SK-N-SH (cell line): ENCODE measurements around the gene DUOXA2. TPM values are rescaled to one million over a fixed set of nuclear protein-coding genes. Genes with fewer than 3 reads are reported as not detected.

Experiments
- CTCF ChIA-PET: fragments of 300-600, 350-600 bp; formaldehyde crosslinking; extraction: SDS; loops from one replicate; lab custom pipeline; 2021; lab: Yijun Ruan, JAX
- POLR2A ChIA-PET: fragments of 350-600 bp; sonication (Branson Sonifier 250); formaldehyde crosslinking; extraction: SDS; loops from one replicate; lab custom pipeline; 2020; ENCODE audit warnings: antibody characterized with exemption, inconsistent platforms; lab: Yijun Ruan, JAX
- DNase-seq: peaks from one replicate; pipeline ENCODE4 v3.0.0; 2012
- H2AFZ ChIP-seq: fragments of 200-600 bp; sonication (generic); 2 replicates; pipeline ENCODE4 v1.8.1; 2016; ENCODE audit warnings: antibody characterized with exemption, mild to moderate bottlenecking, low read depth
- H3F3A ChIP-seq: fragments of 200-600 bp; sonication (generic); replicated peaks from 2 replicates; pipeline ENCODE3; 2016; ENCODE audit warnings: antibody characterized with exemption, mild to moderate bottlenecking; ENCODE audit not compliant: insufficient read depth
- H3K27ac ChIP-seq, 2 experiments: fragments of 200-500 bp in 1 of 2; fragments of 200-600 bp in 1 of 2; sonication (Bioruptor generic) in 1 of 2; sonication (generic), shearing (Covaris generic) in 1 of 2; 2 replicates each; pipeline versions ENCODE4 v1.5.1 to v1.6.1; 2014 to 2016; ENCODE audit warnings: low read depth in 2 of 2, inconsistent platforms in 1 of 2, low read length in 1 of 2, mild to moderate bottlenecking in 1 of 2, mixed read lengths in 1 of 2
- H3K27me3 ChIP-seq: fragments of 200-600 bp; sonication (generic), shearing (Covaris generic); 2 replicates; pipeline ENCODE4 v1.6.1; 2016; ENCODE audit warnings: mixed run types; ENCODE audit not compliant: insufficient read depth
- H3K36me3 ChIP-seq, 2 experiments: fragments of 200-500 bp in 1 of 2; fragments of 200-600 bp in 1 of 2; sonication (Bioruptor generic) in 1 of 2; sonication (generic) in 1 of 2; replicated peaks in 1 of 2; 2 replicates each; pipeline versions ENCODE3 to v1.5.1; 2014 to 2016; ENCODE audit warnings: low read length in 1 of 2, mild to moderate bottlenecking in 1 of 2; ENCODE audit not compliant: insufficient read depth in 2 of 2, control insufficient read depth in 1 of 2
- H3K4me1 ChIP-seq, 2 experiments: fragments of 200-500 bp in 1 of 2; fragments of 200-600 bp in 1 of 2; sonication (Bioruptor generic) in 1 of 2; sonication (generic), shearing (Covaris generic) in 1 of 2; 2 replicates each; pipeline versions ENCODE4 v1.5.1 to v1.6.1; 2014 to 2016; ENCODE audit warnings: low read depth in 1 of 2, low read length in 1 of 2, mixed run types in 1 of 2; ENCODE audit not compliant: insufficient read depth in 2 of 2, control insufficient read depth in 1 of 2
- H3K4me2 ChIP-seq: fragments of 200-600 bp; sonication (generic), shearing (Covaris generic); 2 replicates; pipeline ENCODE4 v1.6.1; 2017; ENCODE audit warnings: mixed run types
- H3K4me3 ChIP-seq, 2 experiments: fragments of 200-500 bp in 1 of 2; fragments of 200-600 bp in 1 of 2; sonication (Bioruptor generic) in 1 of 2; sonication (generic), shearing (Covaris generic) in 1 of 2; 2 replicates each; pipeline versions ENCODE4 v1.5.1 to v1.8.1; 2014 to 2016; ENCODE audit warnings: low read depth in 2 of 2, inconsistent platforms in 1 of 2, low read length in 1 of 2, mild to moderate bottlenecking in 1 of 2, mixed read lengths in 1 of 2, moderate library complexity in 1 of 2
- H3K79me2 ChIP-seq: fragments of 200-600 bp; sonication (generic); 2 replicates; pipeline ENCODE4 v1.8.1; 2017; ENCODE audit warnings: mild to moderate bottlenecking; ENCODE audit not compliant: insufficient read depth
- H3K9ac ChIP-seq: fragments of 200-600 bp; sonication (generic); 2 replicates; pipeline ENCODE4 v1.6.1; 2017; ENCODE audit warnings: mixed run types
- H3K9me2 ChIP-seq: fragments of 200-600 bp; sonication (generic); 2 replicates; pipeline ENCODE4 v1.6.1; 2017; ENCODE audit warnings: mixed run types
- H3K9me3 ChIP-seq: fragments of 200-600 bp; sonication (generic); 2 replicates; pipeline ENCODE4 v1.6.1; 2017; ENCODE audit warnings: mixed run types, mild to moderate bottlenecking, moderate library complexity
- H4K20me1 ChIP-seq: fragments of 200-600 bp; sonication (generic); 2 replicates; pipeline ENCODE4 v1.6.1; 2017; ENCODE audit warnings: mild to moderate bottlenecking, mixed run types; ENCODE audit not compliant: insufficient read depth
- EP300 ChIP-seq, 2 experiments: IDR thresholded peaks; 2 replicates each; pipeline versions ENCODE4 v1.4.0 to v1.6.1; 2012; ENCODE audit warnings: borderline replicate concordance in 1 of 2, low read depth in 1 of 2, low read length in 1 of 2
- EZH2phosphoT487 ChIP-seq: fragments of 200-600 bp; sonication (generic); IDR thresholded peaks from 2 replicates; pipeline ENCODE4 v1.6.1; 2017; ENCODE audit warnings: low read depth, mixed run types, mild to moderate bottlenecking, antibody characterized with exemption, moderate library complexity, borderline replicate concordance
- FOSL2 ChIP-seq: IDR thresholded peaks from 2 replicates; pipeline ENCODE4 v1.4.0; 2012; ENCODE audit warnings: low read depth, mild to moderate bottlenecking, moderate library complexity, borderline replicate concordance
- GABPA ChIP-seq: IDR thresholded peaks from 2 replicates; pipeline ENCODE4 v1.4.0; 2012; ENCODE audit warnings: low read depth, mild to moderate bottlenecking
- GATA2 ChIP-seq: sonication (generic); formaldehyde crosslinking; IDR thresholded peaks from 2 replicates; pipeline ENCODE4 v1.5.0; 2020; ENCODE audit warnings: mild to moderate bottlenecking, missing genetic modification reagents
- IRF3 ChIP-seq: fragments of 150-350 bp; IDR thresholded peaks from 2 replicates; pipeline ENCODE4 v1.6.1; 2016; ENCODE audit warnings: mild to moderate bottlenecking, low read depth, low read length
- MEF2A ChIP-seq: IDR thresholded peaks from 2 replicates; pipeline ENCODE4 v1.4.0; 2012; ENCODE audit warnings: low read depth, borderline replicate concordance
- PBX3 ChIP-seq: IDR thresholded peaks from 2 replicates; pipeline ENCODE4; 2012
- RAD21 ChIP-seq: IDR thresholded peaks from 2 replicates; pipeline ENCODE4 v1.6.1; 2012; ENCODE audit warnings: mild to moderate bottlenecking, low read length
- RCOR1 ChIP-seq: fragments of 150-350 bp; IDR thresholded peaks from 2 replicates; pipeline ENCODE4 v1.6.1; 2017; ENCODE audit warnings: antibody characterized with exemption, low read length
- REST ChIP-seq: IDR thresholded peaks from 2 replicates; pipeline ENCODE4 v1.6.1; 2012; ENCODE audit warnings: mild to moderate bottlenecking, low read depth, low read length, moderate library complexity
- RXRA ChIP-seq: IDR thresholded peaks from 2 replicates; pipeline ENCODE4 v1.4.0; 2012; ENCODE audit warnings: low read depth, mild to moderate bottlenecking, borderline replicate concordance
- SIN3A ChIP-seq: IDR thresholded peaks from 2 replicates; pipeline ENCODE4 v1.6.1; 2012; ENCODE audit warnings: low read depth, mild to moderate bottlenecking, low read length, moderate library complexity, borderline replicate concordance
- TAF1 ChIP-seq: IDR thresholded peaks from 2 replicates; pipeline ENCODE4 v1.6.1; 2012; ENCODE audit warnings: low read depth, mild to moderate bottlenecking, low read length, moderate library complexity, borderline replicate concordance
- TCF12 ChIP-seq: IDR thresholded peaks from 2 replicates; pipeline ENCODE4 v1.4.0; 2012
- USF1 ChIP-seq: IDR thresholded peaks from 2 replicates; pipeline ENCODE4 v1.4.0; 2012; ENCODE audit warnings: low read depth, borderline replicate concordance
- YY1 ChIP-seq: IDR thresholded peaks from 2 replicates; pipeline ENCODE4 v1.4.0; 2012; ENCODE audit warnings: low read depth, mild to moderate bottlenecking
- ZBTB33 ChIP-seq: IDR thresholded peaks from 2 replicates; pipeline ENCODE4 v1.4.0; 2012; ENCODE audit warnings: low read depth, borderline replicate concordance
- WGBS: methylation state at CpG from one replicate; pipeline ENCODE4 v1.1.6; 2017; ENCODE audit warnings: low lambda C conversion rate; 5-methylcytosine and 5-hydroxymethylcytosine counted together
- polyA plus RNA-seq, 3 experiments: library from polyadenylated mRNA; depleted of rRNA; stranded (reverse); fragments of >200 nt; gene quantifications; 2 replicates each; pipeline ENCODE4 v1.2.3, GENCODE V29; 2012

The DUOXA2 gene
- polyA plus RNA-seq, 1 of the 3 experiments (the other 2 are of a cell fraction): not detected

- no peaks in the 10 kb centered on the region for H3K9me3 ChIP-seq
- no peak overlapping the region for H3K27ac ChIP-seq
- ChIA-PET POLR2A (no interaction called here), CTCF (interaction anchor here (0.6 to 6.0 kb wide), 7 partner anchors 9 to 327 kb away, joined by 3 to 52 read pairs (median 5); partner anchors contain the start of genes DUOX2 and DUOXA2)
- TF ChIP-seq RXRA (no peak), IRF3 (no peak), EZH2phosphoT487 (no peak), FOSL2 (no peak), ZBTB33 (no peak)
- H3K4me1 ChIP-seq: peaks cover 0 to 15% of the 10 kb centered on the region in 2 experiments; a peak in 1 of 4 replicates
- no peak overlapping the region for H3K4me3 ChIP-seq
- H3K9me2 ChIP-seq: no peaks in the 10 kb centered on the region
- 88% methylated on average over 7 of the region's 7 CpGs for WGBS
- H4K20me1 ChIP-seq: no peaks in the 10 kb centered on the region
- H2AFZ ChIP-seq: no peak overlapping the region
- DNase-seq: no peak
- no peaks in the 10 kb centered on the region; the same call in 1 of the 2 replicates for H3K27me3 ChIP-seq
- H3F3A ChIP-seq: no peaks in the 10 kb centered on the region
- H3K9ac ChIP-seq: no peak overlapping the region
- no peak overlapping the region for H3K4me2 ChIP-seq
- H3K36me3 ChIP-seq: no peaks in the 10 kb centered on the region
- H3K79me2 ChIP-seq: no peaks in the 10 kb centered on the region
Measured at GRCh38 chr15:45130291-45131000, 16.3 kb downstream of the DUOXA2 start.

- no peak overlapping the region for H3K4me3 ChIP-seq
- peaks cover 0 to 15% of the 10 kb centered on the region in 2 experiments; a peak in 1 of 4 replicates for H3K4me1 ChIP-seq
- no peak overlapping the region for H3K27ac ChIP-seq
- no peaks in the 10 kb centered on the region; the same call in 1 of the 2 replicates for H3K27me3 ChIP-seq
- H3K36me3 ChIP-seq: no peaks in the 10 kb centered on the region
- 65% methylated on average over 3 of the region's 3 CpGs for WGBS
- ChIA-PET POLR2A (no interaction called here), CTCF (interaction anchor here (1.3 to 6.0 kb wide), 4 partner anchors 10 to 32 kb away, joined by 5 to 52 read pairs (median 6); partner anchors contain the start of genes DUOX2 and DUOXA2)
- no peaks in the 10 kb centered on the region for H4K20me1 ChIP-seq
- no peak overlapping the region for H3K4me2 ChIP-seq
- no peak overlapping the region for H3K9ac ChIP-seq
- H3F3A ChIP-seq: no peaks in the 10 kb centered on the region
- H3K9me3 ChIP-seq: no peaks in the 10 kb centered on the region
- no peaks in the 10 kb centered on the region for H3K9me2 ChIP-seq
- no peak overlapping the region for H2AFZ ChIP-seq
- H3K79me2 ChIP-seq: no peaks in the 10 kb centered on the region
- DNase-seq: no peak
- TF ChIP-seq RXRA: no peak
- TF ChIP-seq GATA2 (CRISPR knock-in tag): no peak
- TF ChIP-seq EP300 (IDR thresholded peaks at IDR 0.05; ENCODE audit: borderline replicate concordance in 1 of 2, low read depth in 1 of 2, low read length in 1 of 2): no peak
- TF ChIP-seq TCF12: no peak
- TF ChIP-seq GABPA: no peak
- TF ChIP-seq SIN3A: no peak
- no peak for TF ChIP-seq PBX3
- no peak for TF ChIP-seq TAF1
- TF ChIP-seq REST: no peak
- TF ChIP-seq YY1: no peak
- TF ChIP-seq RCOR1: no peak
- no peak for TF ChIP-seq RAD21
- no peak for TF ChIP-seq USF1
- no peak for TF ChIP-seq MEF2A
Measured at GRCh38 chr15:45131510-45131909, 17.4 kb downstream of the DUOXA2 start.
